SKM-1 treated with dmso at 0.1 percent for 144 hours (cell line): Measurements from ENCODE around the gene NR0B1.

Source experiments
- DNase-seq: peaks from one replicate; lab custom pipeline; 2025; ENCODE audit not compliant: unreplicated experiment; lab: John Stamatoyannopoulos, UW

Gene NR0B1

DNA sequence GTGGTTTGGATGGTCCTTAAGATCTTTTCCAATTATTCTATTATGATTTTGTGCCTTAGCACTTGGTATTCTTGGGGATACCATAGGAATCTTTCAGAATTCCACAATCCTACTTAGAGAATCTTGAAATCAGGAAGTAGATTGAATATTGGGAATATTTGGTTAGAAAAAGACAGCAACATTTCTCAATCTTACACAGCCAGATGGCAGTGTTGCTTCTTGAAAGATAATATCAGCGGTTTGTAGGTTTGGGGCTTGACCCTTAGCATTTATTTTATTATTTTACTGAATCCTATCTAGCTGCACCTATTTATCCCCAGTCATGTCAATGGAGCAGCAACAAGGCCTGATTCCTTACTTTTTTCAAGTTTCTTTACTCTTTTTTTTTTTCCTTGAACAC is 33.7 kb downstream of the NR0B1 start:
- no peak for DNase-seq

DNA sequence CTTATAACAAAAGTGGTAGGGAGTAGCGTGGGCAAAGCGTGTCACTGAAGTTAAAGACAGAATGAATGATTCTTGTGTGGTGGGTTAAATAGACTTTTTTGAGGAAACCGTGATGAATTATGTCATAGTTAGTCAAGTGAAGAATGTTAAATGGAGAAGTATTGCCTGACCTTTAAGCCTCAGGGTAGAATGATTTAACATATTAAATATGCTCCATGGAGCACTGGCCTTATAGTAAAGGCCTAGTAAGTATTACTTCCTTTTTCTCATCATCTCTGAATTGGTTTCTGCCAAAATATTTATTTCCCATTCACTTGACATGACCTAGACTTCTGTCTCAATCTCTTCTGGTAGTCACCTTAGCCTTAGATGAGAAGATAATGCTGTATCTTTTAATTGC is 38.6 kb downstream of the NR0B1 start:
- DNase-seq, result no peak

DNA sequence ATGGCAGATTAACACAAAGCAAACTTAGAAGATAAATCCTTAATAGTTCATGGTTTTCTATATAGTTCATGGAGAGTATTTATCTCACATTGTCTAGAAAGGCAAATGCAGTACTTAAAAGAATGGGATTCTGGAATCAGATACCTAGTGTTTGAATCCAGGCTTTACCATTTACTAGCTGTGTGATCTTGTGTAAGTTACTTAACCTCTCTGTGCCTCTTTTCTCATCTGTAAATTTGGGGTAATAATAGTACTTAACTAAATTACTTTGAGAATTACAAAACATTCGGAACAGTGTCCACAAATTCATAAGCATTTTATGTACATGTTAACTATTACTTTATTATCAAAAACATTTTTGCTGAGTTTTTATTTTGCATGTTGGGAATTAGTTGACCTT is 46.4 kb downstream of the NR0B1 start:
- DNase-seq, result no peak

DNA sequence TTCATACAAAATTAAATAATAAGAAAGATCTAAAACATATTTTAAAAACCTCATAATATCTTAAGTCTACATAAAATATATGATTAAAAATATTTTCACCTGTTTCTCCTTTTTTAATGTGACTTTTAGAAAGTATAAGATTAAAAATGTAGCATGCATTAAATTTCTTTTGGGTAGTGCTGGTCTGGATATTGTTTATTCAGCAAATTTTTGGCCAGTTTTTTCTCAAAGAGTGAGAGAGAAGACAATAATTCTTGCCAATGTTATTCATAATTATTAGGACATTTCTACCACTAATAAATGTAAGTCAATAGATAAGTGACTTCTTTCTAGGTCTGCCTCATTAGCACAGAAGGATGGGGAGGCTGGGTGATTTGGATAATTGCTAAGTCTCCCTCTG is 48.2 kb downstream of the NR0B1 start:
- DNase-seq, result no peak

DNA sequence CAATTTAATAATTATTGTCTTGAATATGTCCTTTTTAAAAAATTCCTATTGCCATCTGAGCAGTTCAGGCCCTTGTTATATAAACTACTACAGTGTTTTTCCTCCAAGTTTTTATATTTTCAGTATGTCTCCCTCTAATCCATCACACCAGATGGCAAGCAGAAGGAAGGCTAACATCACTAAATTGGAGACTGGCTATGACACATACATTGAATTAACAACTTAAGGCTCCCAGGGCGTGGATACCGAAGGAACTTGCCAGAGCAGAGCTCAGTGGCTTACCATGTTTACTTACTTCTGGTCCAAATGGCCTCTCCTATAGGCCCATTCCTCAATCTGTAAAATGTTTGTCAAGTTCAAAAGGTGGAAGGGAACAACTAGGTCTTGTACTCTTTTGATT is 49.3 kb downstream of the NR0B1 start:
- no peak for DNase-seq
